Endothelial cell of umbilical vein (primary cell): Measurements from ENCODE around the gene SH2D6. TPM values are rescaled to one million over a fixed set of nuclear protein-coding genes. Genes with fewer than 3 reads are reported as not detected.
A peak's percentile ranks its signal among the peaks of the same experiment; 100 is the strongest.

ENCODE experiments used
- BruUV-seq: library from RNA; stranded (reverse); fragments of 400-500 nt; replicated peaks from 2 replicates; lab custom pipeline; 2021; lab: Mats Ljungman, UMichigan
- CTCF ChIA-PET: fragments of 300-600, 350-600 bp; sonication (Branson Sonifier 250); formaldehyde crosslinking; loops from one replicate; lab custom pipeline; 2021; ENCODE audit warnings: antibody characterized with exemption, inconsistent platforms; lab: Charles Lee
- POLR2A ChIA-PET: fragments of 300-600, 350-600 bp; sonication (Branson Sonifier 250); formaldehyde crosslinking; loops from one replicate; lab custom pipeline; 2021; ENCODE audit warnings: antibody characterized with exemption, inconsistent platforms; lab: Charles Lee
- DNase-seq: peaks from one replicate; pipeline ENCODE4 v3.0.0-alpha.2; 2011; ENCODE audit warnings: low read depth, low spot score
- FAIRE-seq: peaks from 2 replicates; lab custom pipeline; 2011; peaks lifted over from hg19 to GRCh38; lab: Jason Lieb, UNC
- H2AFZ ChIP-seq: 2 replicates; pipeline ENCODE4 v1.6.0; 2012; ENCODE audit warnings: low read depth, low read length, control low read depth, inconsistent platforms
- H3K27ac ChIP-seq: 2 replicates; pipeline ENCODE4 v1.5.1; 2011; ENCODE audit warnings: low read depth, mild to moderate bottlenecking, control low read depth, low read length, moderate library complexity; ENCODE audit not compliant: insufficient read depth
- H3K27me3 ChIP-seq, 2 experiments: 2 replicates each; pipeline versions ENCODE4 v1.6.0 to v1.6.1; 2011; ENCODE audit warnings: low read length in 2 of 2, mixed read lengths in 1 of 2; ENCODE audit not compliant: control insufficient read depth in 2 of 2, insufficient read depth in 2 of 2
- H3K36me3 ChIP-seq, 2 experiments: 2 replicates in 1 of 2; 3 replicates in 1 of 2; pipeline ENCODE4 v1.5.1; 2011; ENCODE audit warnings: low read length in 2 of 2, mild to moderate bottlenecking in 1 of 2, moderate library complexity in 1 of 2; ENCODE audit not compliant: control insufficient read depth in 2 of 2, insufficient read depth in 2 of 2; ENCODE audit errors: extremely low read depth in 1 of 2
- H3K4me1 ChIP-seq: 3 replicates; pipeline ENCODE4 v1.5.1; 2011; ENCODE audit warnings: mild to moderate bottlenecking, low read length; ENCODE audit not compliant: control insufficient read depth, insufficient read depth; ENCODE audit errors: extremely low read depth
- H3K4me2 ChIP-seq: 2 replicates; pipeline ENCODE4 v1.6.1; 2011; ENCODE audit warnings: low read length, control low read depth, mixed read lengths; ENCODE audit not compliant: insufficient read depth
- H3K4me3 ChIP-seq, 3 experiments: fragments of 200-600 bp in 1 of 3; sonication (generic), shearing (Covaris generic) in 1 of 3; replicated peaks in 1 of 3; 2 replicates each; pipeline ENCODE4 v1.5.1; 2011 to 2016; ENCODE audit warnings: control low read depth in 3 of 3, low read length in 3 of 3, mild to moderate bottlenecking in 2 of 3, inconsistent platforms in 1 of 3, low read depth in 1 of 3, moderate library complexity in 1 of 3; ENCODE audit not compliant: insufficient read depth in 1 of 3
- H3K79me2 ChIP-seq: 2 replicates; pipeline ENCODE4 v1.6.0; 2012; ENCODE audit warnings: low read length, inconsistent platforms; ENCODE audit not compliant: control insufficient read depth, insufficient read depth
- H3K9ac ChIP-seq: replicated peaks from 2 replicates; pipeline ENCODE3; 2011; ENCODE audit warnings: low read length, control low read depth; ENCODE audit not compliant: insufficient read depth; ENCODE audit errors: extremely low read depth
- H3K9me1 ChIP-seq: replicated peaks from 3 replicates; pipeline ENCODE4 v1.6.0; 2011; ENCODE audit warnings: mild to moderate bottlenecking, low read length; ENCODE audit not compliant: control insufficient read depth, insufficient read depth; ENCODE audit errors: extremely low read depth
- H3K9me3 ChIP-seq: replicated peaks from 2 replicates; pipeline ENCODE4 v1.5.1; 2012; ENCODE audit warnings: low read length, inconsistent platforms; ENCODE audit not compliant: control insufficient read depth, insufficient read depth
- H4K20me1 ChIP-seq: replicated peaks from 2 replicates; pipeline ENCODE3; 2011; ENCODE audit warnings: mild to moderate bottlenecking, low read length; ENCODE audit not compliant: control insufficient read depth, insufficient read depth; ENCODE audit errors: extremely low read depth
- EZH2 ChIP-seq: IDR thresholded peaks from 2 replicates; pipeline ENCODE4 v1.6.1; 2012; ENCODE audit warnings: borderline replicate concordance, low read depth, mild to moderate bottlenecking, moderate library complexity, low read length, inconsistent platforms; ENCODE audit not compliant: severe bottlenecking
- FOS ChIP-seq: IDR thresholded peaks from 2 replicates; pipeline ENCODE4 v1.6.1; 2011; ENCODE audit warnings: mild to moderate bottlenecking, low read length, moderate library complexity, borderline replicate concordance; ENCODE audit not compliant: insufficient read depth
- GATA2 ChIP-seq: IDR thresholded peaks from 2 replicates; pipeline ENCODE4 v1.7.0; 2011; ENCODE audit warnings: low read depth, mild to moderate bottlenecking, moderate library complexity, mixed read lengths, low read length; ENCODE audit not compliant: insufficient read length, insufficient read depth
- JUN ChIP-seq: IDR thresholded peaks from 2 replicates; pipeline ENCODE4 v1.6.1; 2011; ENCODE audit warnings: borderline replicate concordance, low read depth; ENCODE audit not compliant: insufficient read length, insufficient read depth
- MYC ChIP-seq: IDR thresholded peaks from one replicate; pipeline ENCODE4 v1.6.1; 2011; ENCODE audit warnings: mild to moderate bottlenecking, low read depth, low read length
- POLR2A ChIP-seq: IDR thresholded peaks from 2 replicates; pipeline ENCODE4 v1.6.1; 2012; ENCODE audit warnings: low read depth, mild to moderate bottlenecking, control low read depth, low read length
- POLR2AphosphoS5 ChIP-seq: IDR thresholded peaks from 2 replicates; pipeline ENCODE4 v1.6.1; 2012; ENCODE audit warnings: low read depth, mild to moderate bottlenecking, control low read depth, low read length, moderate library complexity; ENCODE audit not compliant: insufficient read depth
- dilution Hi-C: fragments of 300-500 bp; cut with MboI; formaldehyde crosslinking; loops from one replicate; pipeline ENCODE4 v1.15.0; 2019; ENCODE audit warnings: low sequenced_read_pairs; ENCODE audit not compliant: extremely low pct_ligation_motif_present
- intact Hi-C: fragments of 100-400 bp; cut with micrococcal nuclease; formaldehyde crosslinking; loops from one replicate; pipeline ENCODE4 v1.10.0; 2022
- polyA plus RNA-seq, 4 experiments: library from polyadenylated mRNA; depleted of rRNA in 3 of 4; stranded (reverse) in 3 of 4; unstranded in 1 of 4; fragments of >200 nt; gene quantifications; 2 replicates each; pipeline versions ENCODE4 v1.2.1 to v1.2.3, GENCODE V29; 2011 to 2012; ENCODE audit warnings: missing spikeins in 1 of 4
- total RNA-seq: library from RNA; stranded (reverse); gene quantifications from 2 replicates; pipeline ENCODE4 v1.2.3, GENCODE V29; 2021
- TF ChIP-seq, protein P1 (sequence below): IDR thresholded peaks from 2 replicates; pipeline ENCODE4 v1.6.1; 2011; ENCODE audit not compliant: insufficient read depth, insufficient read length
- TF ChIP-seq, protein P2 (sequence below), 2 donors: IDR thresholded peaks; 1 replicate in 1 of 2; 2 replicates in 1 of 2; pipeline ENCODE4 v1.5.1; 2011; ENCODE audit warnings: low read length in 2 of 2, mild to moderate bottlenecking in 2 of 2, moderate library complexity in 2 of 2, control low read depth in 1 of 2, inconsistent platforms in 1 of 2, low read depth in 1 of 2; ENCODE audit not compliant: insufficient read depth in 1 of 2; ENCODE audit errors: extremely low read depth in 1 of 2

Gene SH2D6
- total and polyA plus RNA-seq, 2 donors (not counting 3 experiments of a cell fraction or from before 2014, with no cell fraction given): 0.53 TPM; not detected in 1

DNA sequence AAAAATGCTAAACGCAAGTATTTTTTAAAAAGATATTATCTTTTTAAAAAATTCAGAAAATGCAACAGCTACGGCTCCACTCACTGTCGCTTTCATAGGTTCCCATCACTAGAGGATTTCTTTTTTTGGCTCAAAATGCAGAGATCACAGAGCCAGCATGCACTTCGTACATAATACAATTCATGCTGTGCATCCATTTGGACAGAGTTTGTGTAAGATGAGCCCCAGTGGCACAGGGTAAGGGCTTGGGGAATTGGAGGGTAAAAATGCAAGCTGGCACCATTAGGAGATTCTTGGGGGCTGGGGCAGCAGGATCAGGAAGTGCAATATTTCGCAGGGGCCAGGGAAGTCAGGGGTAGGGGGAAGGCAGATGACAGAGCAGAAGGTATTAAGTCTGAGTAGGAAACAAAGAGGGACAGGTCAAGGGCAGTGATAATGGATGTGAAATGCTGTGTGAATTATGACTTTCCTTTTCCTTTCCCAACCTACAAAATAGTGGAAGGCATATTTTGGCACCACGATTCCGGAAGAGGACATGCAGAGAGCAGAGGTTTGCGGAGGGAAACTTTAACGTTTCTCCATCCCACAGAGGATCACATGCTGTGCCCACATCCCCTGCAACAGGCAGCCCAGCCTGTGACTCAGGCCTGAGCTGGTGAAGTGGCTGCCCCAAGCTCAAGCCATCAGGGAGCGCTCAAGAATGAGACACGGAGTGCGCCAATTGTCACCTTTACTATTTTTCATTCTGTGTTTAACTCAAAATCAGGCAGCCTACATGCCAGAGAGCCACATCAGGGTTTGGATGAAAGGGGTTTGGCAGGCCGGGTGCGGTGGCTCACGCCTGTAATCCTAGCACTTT, 13.1 kb upstream of the SH2D6 start:
- POLR2A ChIA-PET: interaction anchor here (0.5 kb wide), 1 partner anchor 9 kb away, joined by 3 read pairs; no protein-coding TSS in a partner anchor
- CTCF ChIA-PET: no interaction called here
- Histone ChIP-seq H3K4me2 (no peak overlapping the region), H3K27me3 (no peaks in the 10 kb centered on the region), H3K79me2 (no peaks in the 10 kb centered on the region), H3K9me3 (no peaks in the 10 kb centered on the region), H3K4me1 (peaks cover 5% of the 10 kb centered on the region), H3K27ac (no peak overlapping the region), H3K9ac (no peak overlapping the region), H4K20me1 (no peaks in the 10 kb centered on the region), H3K4me3 (no peak overlapping the region), H2AFZ (no peak overlapping the region), H3K36me3 (no peaks in the 10 kb centered on the region), H3K9me1 (no peaks in the 10 kb centered on the region)
- DNase-seq (peak; percentile 15), FAIRE-seq (peak; percentile 47)
- intact Hi-C loops (no loop called here), dilution Hi-C loops (no loop called here)
- TF ChIP-seq, protein P1, sequence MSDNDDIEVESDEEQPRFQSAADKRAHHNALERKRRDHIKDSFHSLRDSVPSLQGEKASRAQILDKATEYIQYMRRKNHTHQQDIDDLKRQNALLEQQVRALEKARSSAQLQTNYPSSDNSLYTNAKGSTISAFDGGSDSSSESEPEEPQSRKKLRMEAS: no peak
- TF ChIP-seq, protein P2, sequence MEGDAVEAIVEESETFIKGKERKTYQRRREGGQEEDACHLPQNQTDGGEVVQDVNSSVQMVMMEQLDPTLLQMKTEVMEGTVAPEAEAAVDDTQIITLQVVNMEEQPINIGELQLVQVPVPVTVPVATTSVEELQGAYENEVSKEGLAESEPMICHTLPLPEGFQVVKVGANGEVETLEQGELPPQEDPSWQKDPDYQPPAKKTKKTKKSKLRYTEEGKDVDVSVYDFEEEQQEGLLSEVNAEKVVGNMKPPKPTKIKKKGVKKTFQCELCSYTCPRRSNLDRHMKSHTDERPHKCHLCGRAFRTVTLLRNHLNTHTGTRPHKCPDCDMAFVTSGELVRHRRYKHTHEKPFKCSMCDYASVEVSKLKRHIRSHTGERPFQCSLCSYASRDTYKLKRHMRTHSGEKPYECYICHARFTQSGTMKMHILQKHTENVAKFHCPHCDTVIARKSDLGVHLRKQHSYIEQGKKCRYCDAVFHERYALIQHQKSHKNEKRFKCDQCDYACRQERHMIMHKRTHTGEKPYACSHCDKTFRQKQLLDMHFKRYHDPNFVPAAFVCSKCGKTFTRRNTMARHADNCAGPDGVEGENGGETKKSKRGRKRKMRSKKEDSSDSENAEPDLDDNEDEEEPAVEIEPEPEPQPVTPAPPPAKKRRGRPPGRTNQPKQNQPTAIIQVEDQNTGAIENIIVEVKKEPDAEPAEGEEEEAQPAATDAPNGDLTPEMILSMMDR (IDR thresholded peaks at IDR 0.05; ENCODE audit: extremely low read depth in 1 of 2, insufficient read depth in 1 of 2, low read depth in 1 of 2, low read length in 2 of 2): no peak
- no peak for TF ChIP-seq GATA2
- no peak for TF ChIP-seq POLR2AphosphoS5
- no peak for TF ChIP-seq MYC
- no peak for TF ChIP-seq FOS
- no peak for TF ChIP-seq EZH2
- no peak for TF ChIP-seq JUN
- no peak for TF ChIP-seq POLR2A
- no TSS peak for BruUV-seq
